Neural progenitor cell (in vitro differentiated cells): ENCODE measurements around the gene MAPK7. TPM values are rescaled to one million over a fixed set of nuclear protein-coding genes. Genes with fewer than 3 reads are reported as not detected.

Source experiments
- DNase-seq: peaks from one replicate; pipeline ENCODE4 v3.0.0-alpha.2; 2016; ENCODE audit warnings: low spot score
- H2AFZ ChIP-seq: fragments of 200-600 bp; sonication (generic); replicated peaks from 2 replicates; pipeline ENCODE4 v1.6.1; 2016; ENCODE audit warnings: antibody characterized with exemption
- H3F3A ChIP-seq: fragments of 200-600 bp; sonication (generic); 2 replicates; pipeline ENCODE4 v1.6.1; 2016; ENCODE audit warnings: antibody characterized with exemption, low read depth
- H3K27ac ChIP-seq: fragments of 200-600 bp; sonication (generic); 2 replicates; pipeline ENCODE4 v1.5.1; 2016; ENCODE audit warnings: mild to moderate bottlenecking
- H3K27me3 ChIP-seq: fragments of 200-600 bp; sonication (generic); 2 replicates; pipeline ENCODE4 v1.6.1; 2016; ENCODE audit warnings: mild to moderate bottlenecking, moderate library complexity
- H3K36me3 ChIP-seq: fragments of 200-600 bp; sonication (generic); 2 replicates; pipeline ENCODE4 v1.5.1; 2016
- H3K4me1 ChIP-seq: fragments of 200-600 bp; sonication (generic); 2 replicates; pipeline ENCODE4 v1.6.1; 2016; ENCODE audit warnings: mixed run types
- H3K4me2 ChIP-seq: fragments of 200-600 bp; sonication (generic); 2 replicates; pipeline ENCODE4 v1.6.1; 2016
- H3K4me3 ChIP-seq: fragments of 200-600 bp; sonication (generic); 2 replicates; pipeline ENCODE4 v1.5.1; 2016
- H3K79me2 ChIP-seq: fragments of 200-600 bp; sonication (generic); 2 replicates; pipeline ENCODE4 v1.6.1; 2016; ENCODE audit warnings: low read depth
- H3K9ac ChIP-seq: fragments of 200-600 bp; sonication (generic); 2 replicates; pipeline ENCODE4 v1.6.1; 2016
- H3K9me3 ChIP-seq: fragments of 200-600 bp; sonication (generic); 2 replicates; pipeline ENCODE4 v1.5.1; 2016; ENCODE audit warnings: low read depth
- H4K20me1 ChIP-seq: fragments of 200-600 bp; sonication (generic); 2 replicates; pipeline ENCODE4 v1.6.1; 2016; ENCODE audit warnings: low read depth
- H3K27ac Mint-ChIP-seq: 3 replicates; pipeline ENCODE4 v1.8.0; 2021; ENCODE audit warnings: mixed read lengths
- H3K27me3 Mint-ChIP-seq: 2 replicates; pipeline ENCODE4 v1.8.0; 2022; ENCODE audit warnings: low read depth, mild to moderate bottlenecking, inconsistent platforms, moderate library complexity, mixed read lengths; ENCODE audit not compliant: insufficient read depth
- H3K36me3 Mint-ChIP-seq: 3 replicates; pipeline ENCODE4 v1.8.0; 2021; ENCODE audit warnings: mixed read lengths
- H3K4me1 Mint-ChIP-seq: 3 replicates; pipeline ENCODE4 v1.8.0; 2021; ENCODE audit warnings: mixed read lengths
- H3K4me3 Mint-ChIP-seq: 3 replicates; pipeline ENCODE4 v1.8.0; 2021; ENCODE audit warnings: mild to moderate bottlenecking, moderate library complexity, mixed read lengths
- H3K9me3 Mint-ChIP-seq: 3 replicates; pipeline ENCODE4 v1.8.0; 2020; ENCODE audit warnings: mixed read lengths
- CTCF ChIP-seq: fragments of 200-600 bp; sonication (generic); IDR thresholded peaks from 2 replicates; pipeline ENCODE4 v1.5.1; 2017; ENCODE audit warnings: antibody characterized with exemption, mild to moderate bottlenecking
- EZH2 ChIP-seq: fragments of 200-600 bp; sonication (generic); IDR thresholded peaks from 2 replicates; pipeline ENCODE4 v1.6.1; 2017; ENCODE audit warnings: antibody characterized with exemption, mild to moderate bottlenecking, moderate library complexity
- EZH2phosphoT487 ChIP-seq: fragments of 200-600 bp; sonication (generic); IDR thresholded peaks from 2 replicates; pipeline ENCODE4 v1.6.1; 2017; ENCODE audit warnings: antibody characterized with exemption
- total RNA-seq: library from RNA; depleted of rRNA; stranded (reverse); fragments of >200 nt; gene quantifications from 2 replicates; pipeline ENCODE4 v1.2.3, GENCODE V29; 2015; ENCODE audit warnings: low replicate concordance

Gene MAPK7
- total RNA-seq, 1 donor from 2014 or later, result 12.2 TPM

- Histone ChIP-seq H3K9ac (no peak overlapping the region), H3K9me3 (no peaks in the 10 kb centered on the region), H3K4me3 (no peak overlapping the region), H3K27ac (no peak overlapping the region), H4K20me1 (no peaks in the 10 kb centered on the region), H3K27me3 (no peaks in the 10 kb centered on the region), H3F3A (peaks cover 4% of the 10 kb centered on the region), H3K36me3 (no peaks in the 10 kb centered on the region), H2AFZ (no peak overlapping the region), H3K4me2 (no peak overlapping the region), H3K4me1 (peaks cover 6% of the 10 kb centered on the region), H3K79me2 (no peaks in the 10 kb centered on the region)
- Mint-ChIP-seq H3K4me3 (no peak overlapping the region), H3K4me1 (peaks cover 22% of the 10 kb centered on the region), H3K9me3 (no peaks in the 10 kb centered on the region), H3K27me3 (peaks cover 3% of the 10 kb centered on the region), H3K27ac (no peak overlapping the region), H3K36me3 (peaks cover 3% of the 10 kb centered on the region)
- TF ChIP-seq EZH2 (no peak), CTCF (no peak), EZH2phosphoT487 (no peak)
- no peak for DNase-seq
These were observed 33.2 kb upstream of the MAPK7 start for GRCh38 chr17:19345067-19345460.

GRCh38 chr17:19345486-19346350 lies 32.6 kb upstream of the MAPK7 start:
- no peak for TF ChIP-seq EZH2phosphoT487
- no peak for TF ChIP-seq EZH2
- TF ChIP-seq CTCF, result no peak
- H3K9me3 ChIP-seq, result no peaks in the 10 kb centered on the region
- DNase-seq, result no peak
- H3F3A ChIP-seq, result peaks cover 4% of the 10 kb centered on the region
- H3K4me3 ChIP-seq, result no peak overlapping the region
- no peak overlapping the region for H2AFZ ChIP-seq
- no peak overlapping the region for H3K4me3 Mint-ChIP-seq
- peaks cover 3% of the 10 kb centered on the region for H3K27me3 Mint-ChIP-seq
- H3K9me3 Mint-ChIP-seq, result no peaks in the 10 kb centered on the region
- no peaks in the 10 kb centered on the region for H4K20me1 ChIP-seq
- H3K36me3 ChIP-seq, result no peaks in the 10 kb centered on the region
- H3K4me2 ChIP-seq, result no peak overlapping the region
- peaks cover 5% of the 10 kb centered on the region for H3K36me3 Mint-ChIP-seq
- no peak overlapping the region for H3K9ac ChIP-seq
- no peaks in the 10 kb centered on the region for H3K27me3 ChIP-seq
- no peaks in the 10 kb centered on the region for H3K79me2 ChIP-seq
- H3K4me1 ChIP-seq, result peaks cover 6% of the 10 kb centered on the region
- no peak overlapping the region for H3K27ac ChIP-seq
- peaks cover 22% of the 10 kb centered on the region for H3K4me1 Mint-ChIP-seq
- peak overlapping the region; percentile 66 for H3K27ac Mint-ChIP-seq

GRCh38 chr17:19346351-19347255 lies 31.7 kb upstream of the MAPK7 start:
- Mint-ChIP-seq H3K27ac (peak overlapping the region; percentile 35), H3K27me3 (peaks cover 2% of the 10 kb centered on the region), H3K36me3 (peaks cover 5% of the 10 kb centered on the region), H3K9me3 (no peaks in the 10 kb centered on the region), H3K4me3 (no peak overlapping the region), H3K4me1 (peaks cover 17% of the 10 kb centered on the region)
- H3K27me3 ChIP-seq, result no peaks in the 10 kb centered on the region
- H3F3A ChIP-seq, result peaks cover 1% of the 10 kb centered on the region
- no peak overlapping the region for H3K9ac ChIP-seq
- no peaks in the 10 kb centered on the region for H3K36me3 ChIP-seq
- H3K27ac ChIP-seq, result no peak overlapping the region
- no peak overlapping the region for H2AFZ ChIP-seq
- DNase-seq, result no peak
- no peaks in the 10 kb centered on the region for H3K79me2 ChIP-seq
- H3K4me3 ChIP-seq, result no peak overlapping the region
- no peaks in the 10 kb centered on the region for H4K20me1 ChIP-seq
- H3K4me1 ChIP-seq, result peaks cover 4% of the 10 kb centered on the region
- no peak overlapping the region for H3K4me2 ChIP-seq
- TF ChIP-seq CTCF (no peak), EZH2 (no peak), EZH2phosphoT487 (no peak)
- H3K9me3 ChIP-seq, result no peaks in the 10 kb centered on the region
